Prostate gland (tissue), 2 donors: Measurements from ENCODE around the gene SMIM38.

Experiments used
- POLR2AphosphoS5 ChIP-seq: sonication (generic); formaldehyde crosslinking; IDR thresholded peaks from one replicate; pipeline ENCODE4 v1.6.1; 2017; ENCODE audit warnings: antibody characterized with exemption
- TF ChIP-seq, protein P1 (sequence below), 4 experiments: fragments of 200-600 bp in 2 of 4; fragments of 450-650 bp in 2 of 4; sonication (generic) in 2 of 4; IDR thresholded peaks; 1 replicate in 3 of 4; 2 replicates in 1 of 4; pipeline ENCODE4 v1.5.1; 2016 to 2019; ENCODE audit warnings: antibody characterized with exemption in 4 of 4, mild to moderate bottlenecking in 2 of 4, moderate library complexity in 2 of 4

DNA sequence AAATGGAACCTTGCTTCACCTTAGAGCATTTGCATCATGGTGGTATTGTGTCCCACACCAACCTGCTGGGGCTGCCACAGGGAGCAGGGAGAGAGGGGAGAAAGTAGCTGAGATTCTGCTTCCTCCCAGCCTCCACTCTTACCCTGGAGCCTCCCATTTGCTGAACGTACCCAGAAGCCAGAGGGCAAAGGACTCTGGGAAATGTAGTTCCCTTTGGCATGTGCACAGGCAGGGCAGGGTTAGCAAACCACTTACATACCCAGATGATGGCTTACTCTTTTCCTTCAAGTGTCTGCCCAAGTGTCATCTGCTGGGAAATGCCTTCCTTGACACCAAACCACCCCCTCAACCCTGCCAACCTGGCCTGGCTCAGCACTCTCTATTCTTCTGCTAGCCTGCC lies 16.9 kb downstream of the SMIM38 start:
- TF ChIP-seq POLR2AphosphoS5, result no peak
- TF ChIP-seq, protein P1, sequence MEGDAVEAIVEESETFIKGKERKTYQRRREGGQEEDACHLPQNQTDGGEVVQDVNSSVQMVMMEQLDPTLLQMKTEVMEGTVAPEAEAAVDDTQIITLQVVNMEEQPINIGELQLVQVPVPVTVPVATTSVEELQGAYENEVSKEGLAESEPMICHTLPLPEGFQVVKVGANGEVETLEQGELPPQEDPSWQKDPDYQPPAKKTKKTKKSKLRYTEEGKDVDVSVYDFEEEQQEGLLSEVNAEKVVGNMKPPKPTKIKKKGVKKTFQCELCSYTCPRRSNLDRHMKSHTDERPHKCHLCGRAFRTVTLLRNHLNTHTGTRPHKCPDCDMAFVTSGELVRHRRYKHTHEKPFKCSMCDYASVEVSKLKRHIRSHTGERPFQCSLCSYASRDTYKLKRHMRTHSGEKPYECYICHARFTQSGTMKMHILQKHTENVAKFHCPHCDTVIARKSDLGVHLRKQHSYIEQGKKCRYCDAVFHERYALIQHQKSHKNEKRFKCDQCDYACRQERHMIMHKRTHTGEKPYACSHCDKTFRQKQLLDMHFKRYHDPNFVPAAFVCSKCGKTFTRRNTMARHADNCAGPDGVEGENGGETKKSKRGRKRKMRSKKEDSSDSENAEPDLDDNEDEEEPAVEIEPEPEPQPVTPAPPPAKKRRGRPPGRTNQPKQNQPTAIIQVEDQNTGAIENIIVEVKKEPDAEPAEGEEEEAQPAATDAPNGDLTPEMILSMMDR (IDR thresholded peaks at IDR 0.05), result no peak
